ENCODE data around the gene SCN8A. TPM values are rescaled to one million over a fixed set of nuclear protein-coding genes. Genes with fewer than 3 reads are reported as not detected.
"Not testable (repeated sequence)": the region's sequence is repeated elsewhere in the genome, so short reads cannot be mapped to it uniquely, and the experiment has no call there.

Gene SCN8A
- total RNA-seq, 1 donor from 2014 or later = 5.0 TPM

- no peaks in the 10 kb centered on the region for H3K27me3 Mint-ChIP-seq (ENCODE audit: unreplicated experiment)
- no peaks in the 10 kb centered on the region for H3K36me3 Mint-ChIP-seq (ENCODE audit: low read depth, unreplicated experiment)
- TF ChIP-seq CTCF (IDR thresholded peaks at IDR 0.05; ENCODE audit: unreplicated experiment) = no peak
- H3K4me1 Mint-ChIP-seq (ENCODE audit: unreplicated experiment) = no peaks in the 10 kb centered on the region
- no peak overlapping the region for H3K27ac Mint-ChIP-seq (ENCODE audit: unreplicated experiment)
- no peak overlapping the region for H3K4me3 Mint-ChIP-seq (ENCODE audit: unreplicated experiment)
- H3K9me3 Mint-ChIP-seq (ENCODE audit: unreplicated experiment) = no peaks in the 10 kb centered on the region
- no peak for DNase-seq (ENCODE audit: low spot score)
Measured at GRCh38 chr12:51601241-51601640, 10.2 kb downstream of the SCN8A start.

- H3K27ac Mint-ChIP-seq (ENCODE audit: unreplicated experiment); DNase-seq (ENCODE audit: low spot score); H3K36me3 Mint-ChIP-seq (ENCODE audit: low read depth, unreplicated experiment); H3K4me3 Mint-ChIP-seq (ENCODE audit: unreplicated experiment); H3K9me3 Mint-ChIP-seq (ENCODE audit: unreplicated experiment); H3K4me1 Mint-ChIP-seq (ENCODE audit: unreplicated experiment); H3K27me3 Mint-ChIP-seq (ENCODE audit: unreplicated experiment): not testable (repeated sequence)
Measured at GRCh38 chr12:51605896-51606295, 14.9 kb downstream of the SCN8A start.

GRCh38 chr12:51607197-51607596 lies 16.2 kb downstream of the SCN8A start:
- H3K4me1 Mint-ChIP-seq (ENCODE audit: unreplicated experiment); DNase-seq (ENCODE audit: low spot score); H3K27ac Mint-ChIP-seq (ENCODE audit: unreplicated experiment); H3K27me3 Mint-ChIP-seq (ENCODE audit: unreplicated experiment); H3K4me3 Mint-ChIP-seq (ENCODE audit: unreplicated experiment); H3K36me3 Mint-ChIP-seq (ENCODE audit: low read depth, unreplicated experiment); H3K9me3 Mint-ChIP-seq (ENCODE audit: unreplicated experiment): not testable (repeated sequence)

GRCh38 chr12:51620448-51620847 lies 29.4 kb downstream of the SCN8A start:
- DNase-seq (ENCODE audit: low spot score) = no peak
- H3K27me3 Mint-ChIP-seq (ENCODE audit: unreplicated experiment) = no peaks in the 10 kb centered on the region
- no peak overlapping the region for H3K27ac Mint-ChIP-seq (ENCODE audit: unreplicated experiment)

GRCh38 chr12:51621156-51621922 lies 30.3 kb downstream of the SCN8A start:
- DNase-seq (ENCODE audit: low spot score) = no peak
- Mint-ChIP-seq H3K4me3 (ENCODE audit: unreplicated experiment) (no peak overlapping the region), H3K36me3 (ENCODE audit: low read depth, unreplicated experiment) (no peaks in the 10 kb centered on the region), H3K27me3 (ENCODE audit: unreplicated experiment) (no peaks in the 10 kb centered on the region), H3K4me1 (ENCODE audit: unreplicated experiment) (peaks cover 7% of the 10 kb centered on the region), H3K9me3 (ENCODE audit: unreplicated experiment) (no peaks in the 10 kb centered on the region), H3K27ac (ENCODE audit: unreplicated experiment) (no peak overlapping the region)
- no peak for TF ChIP-seq CTCF (IDR thresholded peaks at IDR 0.05; ENCODE audit: unreplicated experiment)

More at GRCh38 chr12:51620448-51620847, 29.4 kb downstream of the SCN8A start:
- H3K36me3 Mint-ChIP-seq (ENCODE audit: low read depth, unreplicated experiment) = no peaks in the 10 kb centered on the region
- no peak for TF ChIP-seq CTCF (IDR thresholded peaks at IDR 0.05; ENCODE audit: unreplicated experiment)
- H3K9me3 Mint-ChIP-seq (ENCODE audit: unreplicated experiment) = no peaks in the 10 kb centered on the region
- H3K4me1 Mint-ChIP-seq (ENCODE audit: unreplicated experiment) = peaks cover 7% of the 10 kb centered on the region
- H3K4me3 Mint-ChIP-seq (ENCODE audit: unreplicated experiment) = no peak overlapping the region

- Mint-ChIP-seq H3K4me1 (ENCODE audit: unreplicated experiment) (peaks cover 7% of the 10 kb centered on the region), H3K27me3 (ENCODE audit: unreplicated experiment) (no peaks in the 10 kb centered on the region), H3K36me3 (ENCODE audit: low read depth, unreplicated experiment) (no peaks in the 10 kb centered on the region), H3K27ac (ENCODE audit: unreplicated experiment) (no peak overlapping the region), H3K9me3 (ENCODE audit: unreplicated experiment) (no peaks in the 10 kb centered on the region), H3K4me3 (ENCODE audit: unreplicated experiment) (no peak overlapping the region)
- DNase-seq (ENCODE audit: low spot score) = no peak
- no peak for TF ChIP-seq CTCF (IDR thresholded peaks at IDR 0.05; ENCODE audit: unreplicated experiment)
Measured at GRCh38 chr12:51622564-51622963, 31.5 kb downstream of the SCN8A start.
